H1 (cell line): ENCODE results near the gene TMEM150A. TPM values are rescaled to one million over a fixed set of nuclear protein-coding genes. Genes with fewer than 3 reads are reported as not detected.

ENCODE experiments used
- CTCF ChIA-PET: fragments of 300-600 bp; sonication (Branson Sonifier 250); formaldehyde crosslinking; loops from one replicate; lab custom pipeline; 2021; ENCODE audit not compliant: partially characterized antibody; lab: Charles Lee
- POLR2A ChIA-PET: fragments of 300-600 bp; sonication (Branson Sonifier 250); formaldehyde crosslinking; loops from one replicate; lab custom pipeline; 2021; ENCODE audit warnings: inconsistent platforms; ENCODE audit not compliant: partially characterized antibody; lab: Charles Lee
- DNase-seq, 2 experiments: peaks; one replicate each; pipeline versions ENCODE4 v3.0.0 to v3.0.0-alpha.2; 2010 to 2022; ENCODE audit warnings: low spot score in 2 of 2, low read depth in 1 of 2, mixed read lengths in 1 of 2
- FAIRE-seq: peaks from 2 replicates; lab custom pipeline; 2011; peaks lifted over from hg19 to GRCh38; lab: Jason Lieb, UNC
- H2AFZ ChIP-seq: 2 replicates; pipeline ENCODE4 v1.8.1; 2012; ENCODE audit warnings: low read length, inconsistent platforms
- H2AK5ac ChIP-seq: 2 replicates; pipeline ENCODE4 v1.6.1; 2013; ENCODE audit warnings: low read depth, low read length
- H2BK120ac ChIP-seq: replicated peaks from 2 replicates; pipeline ENCODE3; 2013; ENCODE audit warnings: low read depth, low read length, inconsistent platforms
- H2BK12ac ChIP-seq: 2 replicates; pipeline ENCODE4 v1.6.1; 2013; ENCODE audit warnings: low read depth, low read length
- H2BK15ac ChIP-seq: 2 replicates; pipeline ENCODE4 v1.6.1; 2013; ENCODE audit warnings: low read length
- H2BK20ac ChIP-seq: 2 replicates; pipeline ENCODE4 v1.6.1; 2013; ENCODE audit warnings: low read length
- H2BK5ac ChIP-seq: 2 replicates; pipeline ENCODE4 v1.6.1; 2013; ENCODE audit warnings: low read depth, low read length
- H3K14ac ChIP-seq: 2 replicates; pipeline ENCODE4 v1.6.1; 2013; ENCODE audit warnings: inconsistent platforms; ENCODE audit not compliant: insufficient read length
- H3K18ac ChIP-seq: 2 replicates; pipeline ENCODE4 v1.6.1; 2013; ENCODE audit warnings: low read length; ENCODE audit errors: extremely low read depth
- H3K23ac ChIP-seq: 2 replicates; pipeline ENCODE4 v1.6.1; 2013; ENCODE audit warnings: inconsistent platforms; ENCODE audit not compliant: insufficient read length
- H3K23me2 ChIP-seq: 2 replicates; pipeline ENCODE4 v1.6.1; 2013; ENCODE audit warnings: low read depth, low read length
- H3K27ac ChIP-seq: 2 replicates; pipeline ENCODE4 v1.6.1; 2011; ENCODE audit warnings: low read depth, low read length, inconsistent platforms
- H3K27me3 ChIP-seq, 4 experiments: replicated peaks in 1 of 4; 1 replicate in 1 of 4; 2 replicates in 3 of 4; pipeline versions ENCODE4 v1.6.1 to v1.8.1; 2011 to 2013; ENCODE audit warnings: low read length in 3 of 4, mild to moderate bottlenecking in 3 of 4, inconsistent platforms in 2 of 4, mixed read lengths in 2 of 4, moderate library complexity in 1 of 4; ENCODE audit not compliant: control insufficient read depth in 3 of 4, insufficient read depth in 3 of 4; ENCODE audit errors: extremely low read depth in 1 of 4
- H3K36me3 ChIP-seq, 4 experiments: 2 replicates each; pipeline versions ENCODE4 v1.6.1 to v1.8.1; 2011 to 2013; ENCODE audit warnings: mild to moderate bottlenecking in 4 of 4, low read length in 3 of 4, moderate library complexity in 2 of 4, control low read depth in 1 of 4, inconsistent platforms in 1 of 4; ENCODE audit not compliant: insufficient read depth in 4 of 4, control insufficient read depth in 2 of 4
- H3K4ac ChIP-seq: replicated peaks from 2 replicates; pipeline ENCODE3; 2013; ENCODE audit warnings: low read length, low read depth, mixed read lengths, inconsistent platforms; ENCODE audit not compliant: insufficient read length
- H3K4me1 ChIP-seq, 4 experiments: replicated peaks in 1 of 4; 1 replicate in 1 of 4; 2 replicates in 3 of 4; pipeline versions ENCODE4 v1.6.1 to v1.8.1; 2011 to 2013; ENCODE audit warnings: low read length in 3 of 4, inconsistent platforms in 2 of 4, mixed read lengths in 1 of 4; ENCODE audit not compliant: insufficient read depth in 4 of 4, control insufficient read depth in 3 of 4
- H3K4me2 ChIP-seq, 2 experiments: 2 replicates each; pipeline versions ENCODE4 v1.6.1 to v1.8.1; 2011 to 2013; ENCODE audit warnings: low read depth in 2 of 2, low read length in 2 of 2, control low read depth in 1 of 2, inconsistent platforms in 1 of 2, mild to moderate bottlenecking in 1 of 2; ENCODE audit not compliant: insufficient read depth in 1 of 2
- H3K4me3 ChIP-seq, 4 experiments: fragments of 200-600, 300-600 bp in 1 of 4; sonication (generic), shearing (Covaris generic), sonication (Bioruptor Twin) in 1 of 4; 2 replicates each; pipeline versions ENCODE4 v1.5.1 to v1.8.1; 2011 to 2016; ENCODE audit warnings: low read length in 4 of 4, low read depth in 3 of 4, control low read depth in 2 of 4, inconsistent platforms in 2 of 4, mild to moderate bottlenecking in 2 of 4, mixed read lengths in 1 of 4, moderate library complexity in 1 of 4; ENCODE audit not compliant: insufficient read depth in 2 of 4; ENCODE audit errors: extremely low read depth in 1 of 4
- H3K56ac ChIP-seq: replicated peaks from 2 replicates; pipeline ENCODE3; 2013; ENCODE audit warnings: low read depth, mild to moderate bottlenecking, mixed read lengths, low read length, inconsistent platforms; ENCODE audit not compliant: insufficient read length
- H3K79me1 ChIP-seq: 2 replicates; pipeline ENCODE4 v1.6.1; 2013; ENCODE audit warnings: low read depth, low read length, control low read depth
- H3K79me2 ChIP-seq, 2 experiments: 2 replicates each; pipeline versions ENCODE4 v1.6.1 to v1.8.1; 2012 to 2013; ENCODE audit warnings: low read length in 2 of 2, mild to moderate bottlenecking in 2 of 2, inconsistent platforms in 1 of 2; ENCODE audit not compliant: insufficient read depth in 2 of 2, control insufficient read depth in 1 of 2
- H3K9ac ChIP-seq, 4 experiments: replicated peaks in 1 of 4; 1 replicate in 1 of 4; 2 replicates in 3 of 4; pipeline versions ENCODE4 v1.6.1 to v1.8.1; 2011 to 2013; ENCODE audit warnings: low read depth in 3 of 4, low read length in 3 of 4, control low read depth in 2 of 4, mild to moderate bottlenecking in 2 of 4, moderate library complexity in 2 of 4, inconsistent platforms in 1 of 4; ENCODE audit errors: extremely low read depth in 1 of 4
- H3K9me3 ChIP-seq, 2 experiments: 2 replicates each; pipeline versions ENCODE4 v1.6.1 to v1.8.1; 2012 to 2013; ENCODE audit warnings: mild to moderate bottlenecking in 2 of 2, moderate library complexity in 2 of 2, control low read depth in 1 of 2, inconsistent platforms in 1 of 2, low read depth in 1 of 2, low read length in 1 of 2, mixed read lengths in 1 of 2; ENCODE audit not compliant: insufficient read depth in 2 of 2
- H4K20me1 ChIP-seq, 2 experiments: replicated peaks in 1 of 2; 2 replicates each; pipeline versions ENCODE3 to v1.8.1; 2011 to 2013; ENCODE audit warnings: inconsistent platforms in 2 of 2, low read length in 2 of 2, mild to moderate bottlenecking in 1 of 2; ENCODE audit not compliant: insufficient read depth in 2 of 2, control insufficient read depth in 1 of 2
- H4K5ac ChIP-seq: 2 replicates; pipeline ENCODE4 v1.6.1; 2013; ENCODE audit warnings: low read length, low read depth, mixed read lengths, inconsistent platforms; ENCODE audit not compliant: insufficient read length
- H4K8ac ChIP-seq: 2 replicates; pipeline ENCODE4 v1.8.0; 2013; ENCODE audit warnings: mild to moderate bottlenecking, moderate library complexity, low read length, inconsistent platforms; ENCODE audit not compliant: insufficient read depth; ENCODE audit errors: extremely low read depth
- H4K91ac ChIP-seq: replicated peaks from 2 replicates; pipeline ENCODE3; 2013; ENCODE audit warnings: low read length, mixed read lengths, inconsistent platforms; ENCODE audit not compliant: insufficient read length
- PHF8 ChIP-seq: fragments of 200-600 bp; sonication (generic); conservative IDR thresholded peaks from 2 replicates; pipeline ENCODE4 v1.7.1; 2012; ENCODE audit warnings: low read depth, mild to moderate bottlenecking, inconsistent platforms, low read length, moderate library complexity
- WGBS, 2 experiments: shearing (Covaris generic) in 1 of 2; methylation state at CpG; one replicate each; pipeline versions ENCODE4 v1.1.6 to v1.1.7; 2013 to 2015; ENCODE audit warnings: low lambda C conversion rate in 2 of 2, mixed read lengths in 2 of 2, inconsistent platforms in 1 of 2, low coverage in 1 of 2, missing lambda C conversion rate in 1 of 2; ENCODE audit not compliant: insufficient replicate concordance in 2 of 2, insufficient coverage in 1 of 2, insufficient read length in 1 of 2; ENCODE audit errors: extremely low coverage in 1 of 2, missing lambda C conversion rate in 1 of 2; 5-methylcytosine and 5-hydroxymethylcytosine counted together
- polyA plus RNA-seq, 7 experiments: library from polyadenylated mRNA; depleted of rRNA in 3 of 7; stranded (reverse) in 5 of 7; unstranded in 2 of 7; fragments of >200 nt in 5 of 7; fragments of 200-250 nt in 2 of 7; gene quantifications; 1 replicate in 5 of 7; 2 replicates in 1 of 7; 4 replicates in 1 of 7; pipeline versions ENCODE4 v1.2.1 to v1.2.3, GENCODE V29; 2011 to 2013; ENCODE audit warnings: missing spikeins in 2 of 7, mixed read lengths in 2 of 7
- total RNA-seq: library from RNA; stranded (reverse); fragmentation: NEBNext Ultra II Directional; extraction: Animal tissue kit (Norgen Biotek cat#: 25700); gene quantifications from 2 replicates; pipeline ENCODE4 v1.2.1, GENCODE V29; 2021

Gene TMEM150A
- total and polyA plus RNA-seq, 2 of the 8 experiments (the other 6 are each of a cell fraction or from before 2014, with no cell fraction given) = 19.8 to 29.9 TPM

GRCh38 chr2:85607268-85608215, 5.0 kb upstream of the TMEM150A start:
- Histone ChIP-seq H3K23me2 (peaks cover 10% of the 10 kb centered on the region), H3K4me3 (no peak overlapping the region), H3K27me3 (no peaks in the 10 kb centered on the region), H2AK5ac (no peak overlapping the region), H3K9ac (peak overlapping the region in 1 of 4 experiments; percentile 19; a peak in 1 of 7 replicates), H3K4me2 (no peak overlapping the region), H3K4me1 (no peaks in the 10 kb centered on the region; a peak in 3 of 7 replicates), H3K9me3 (no peaks in the 10 kb centered on the region), H2AFZ (no peak overlapping the region), H3K36me3 (peaks cover 6 to 19% (median 14%) of the 10 kb centered on the region in 4 experiments; a peak in 6 of 8 replicates), H3K79me1 (peaks cover 4% of the 10 kb centered on the region), H3K79me2 (peaks cover 0 to 17% of the 10 kb centered on the region in 2 experiments; a peak in 2 of 4 replicates), H3K23ac (no peak overlapping the region), H2BK12ac (no peak overlapping the region), H3K27ac (no peak overlapping the region), H4K91ac (no peak overlapping the region), H4K5ac (no peak overlapping the region), H2BK20ac (no peak overlapping the region), H2BK120ac (no peak overlapping the region), H4K8ac (no peak overlapping the region), H3K18ac (no peak overlapping the region), H3K4ac (no peak overlapping the region), H4K20me1 (peaks cover 0 to 13% of the 10 kb centered on the region in 2 experiments), H2BK15ac (no peak overlapping the region), H2BK5ac (no peak overlapping the region), H3K56ac (no peak overlapping the region), H3K14ac (no peak overlapping the region)
- CTCF ChIA-PET = no interaction called here
- FAIRE-seq = no peak
- no peak for DNase-seq
- POLR2A ChIA-PET = interaction anchor here (0.7 to 7.9 kb wide), 6 partner anchors 12 to 67 kb away, joined by 3 to 68 read pairs (median 12); partner anchors contain the start of genes MAT2A and RNF181
- WGBS, 2 experiments = 88% methylated on average over 9 of the region's 9 CpGs; no CpG with 5 or more reads in 1 of the 2 experiments
- no peak for TF ChIP-seq PHF8
